Esophagus muscularis mucosa (tissue), 3 donors: Measurements from ENCODE around the gene OR4D1.

Experiments used
- POLR2A ChIP-seq: fragments of 450-650 bp; IDR thresholded peaks from one replicate; pipeline ENCODE4 v1.6.1; 2017; ENCODE audit warnings: antibody characterized with exemption, moderate library complexity, mild to moderate bottlenecking, low read depth
- POLR2AphosphoS5 ChIP-seq, 2 donors: sonication (generic); formaldehyde crosslinking; IDR thresholded peaks; one replicate each; pipeline ENCODE4 v1.6.1; 2017; ENCODE audit warnings: antibody characterized with exemption in 2 of 2
- TF ChIP-seq, protein P1 (sequence below), 3 experiments: fragments of 200-600 bp in 2 of 3; fragments of 450-650 bp in 1 of 3; sonication (generic) in 2 of 3; IDR thresholded peaks; one replicate each; pipeline ENCODE4 v1.5.1; 2017 to 2019; ENCODE audit warnings: antibody characterized with exemption in 3 of 3, mild to moderate bottlenecking in 2 of 3, moderate library complexity in 1 of 3

DNA sequence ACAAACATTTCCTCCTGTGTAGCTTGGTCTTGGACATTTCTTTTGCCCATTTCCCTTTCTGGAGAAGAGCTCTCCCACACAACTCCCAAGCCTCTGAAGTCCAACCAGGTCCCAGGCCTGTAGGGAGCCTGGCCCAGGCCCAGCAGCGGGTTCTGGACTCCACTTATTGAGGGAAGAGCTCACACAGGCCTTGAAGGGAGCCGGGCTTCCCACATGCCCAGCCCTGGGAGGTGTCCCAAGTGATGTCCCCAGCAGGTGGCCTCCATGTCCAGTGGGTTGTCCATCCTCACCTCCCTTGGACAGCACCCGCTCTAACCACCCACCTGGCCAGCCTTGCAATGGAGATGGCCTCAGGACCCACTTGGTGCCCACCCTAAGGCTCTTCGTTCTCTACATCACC, 38.4 kb downstream of the OR4D1 start:
- TF ChIP-seq, protein P1, sequence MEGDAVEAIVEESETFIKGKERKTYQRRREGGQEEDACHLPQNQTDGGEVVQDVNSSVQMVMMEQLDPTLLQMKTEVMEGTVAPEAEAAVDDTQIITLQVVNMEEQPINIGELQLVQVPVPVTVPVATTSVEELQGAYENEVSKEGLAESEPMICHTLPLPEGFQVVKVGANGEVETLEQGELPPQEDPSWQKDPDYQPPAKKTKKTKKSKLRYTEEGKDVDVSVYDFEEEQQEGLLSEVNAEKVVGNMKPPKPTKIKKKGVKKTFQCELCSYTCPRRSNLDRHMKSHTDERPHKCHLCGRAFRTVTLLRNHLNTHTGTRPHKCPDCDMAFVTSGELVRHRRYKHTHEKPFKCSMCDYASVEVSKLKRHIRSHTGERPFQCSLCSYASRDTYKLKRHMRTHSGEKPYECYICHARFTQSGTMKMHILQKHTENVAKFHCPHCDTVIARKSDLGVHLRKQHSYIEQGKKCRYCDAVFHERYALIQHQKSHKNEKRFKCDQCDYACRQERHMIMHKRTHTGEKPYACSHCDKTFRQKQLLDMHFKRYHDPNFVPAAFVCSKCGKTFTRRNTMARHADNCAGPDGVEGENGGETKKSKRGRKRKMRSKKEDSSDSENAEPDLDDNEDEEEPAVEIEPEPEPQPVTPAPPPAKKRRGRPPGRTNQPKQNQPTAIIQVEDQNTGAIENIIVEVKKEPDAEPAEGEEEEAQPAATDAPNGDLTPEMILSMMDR (IDR thresholded peaks at IDR 0.05), result no peak
- TF ChIP-seq POLR2AphosphoS5 (IDR thresholded peaks at IDR 0.05) (no peak), POLR2A (no peak)
